ENCODE results near the gene ENO2.

The ENO2 gene

DNA sequence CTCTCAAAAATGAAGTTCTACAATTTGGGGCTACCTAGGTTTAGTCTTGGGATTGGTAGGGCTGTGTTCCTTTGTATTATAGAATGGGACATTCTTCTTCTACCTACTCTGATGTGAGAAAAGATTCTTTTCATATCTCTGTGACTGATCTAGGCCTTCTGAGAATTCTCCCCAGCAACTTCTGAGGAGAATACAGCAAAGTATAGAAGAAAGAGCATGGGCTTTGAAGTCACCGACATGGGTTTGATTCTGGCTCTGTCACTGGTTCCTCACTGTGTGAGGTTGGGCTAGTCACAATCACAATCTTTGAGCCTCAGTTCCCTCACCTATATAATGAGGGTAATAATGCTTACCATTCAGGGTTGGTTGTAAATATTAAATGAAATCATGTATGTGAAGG, 18.4 kb downstream of the ENO2 start:
- no peak for DNase-seq (ENCODE audit: low read depth)

DNA sequence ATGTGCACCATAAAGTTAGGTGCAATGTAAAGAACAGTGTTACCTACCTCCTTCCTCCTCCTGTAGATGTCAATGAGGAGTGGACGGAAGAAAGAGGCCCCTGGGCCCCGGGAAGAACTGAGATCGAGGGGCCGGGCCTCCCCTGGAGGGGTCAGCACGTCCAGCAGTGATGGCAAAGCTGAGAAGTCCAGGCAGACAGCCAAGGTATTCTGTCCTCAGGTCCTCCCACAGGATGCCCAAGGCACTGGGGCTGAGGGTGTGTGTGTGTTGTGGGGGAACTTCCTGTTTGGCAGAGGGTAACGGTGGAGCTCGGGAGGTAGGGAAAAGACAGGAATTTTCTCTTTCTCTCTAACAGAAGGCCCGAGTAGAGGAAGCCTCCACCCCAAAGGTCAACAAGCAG, 19.7 kb downstream of the ENO2 start:
- no peak for DNase-seq (ENCODE audit: low read depth)

- DNase-seq (ENCODE audit: low read depth), result no peak
These were observed 21.2 kb downstream of the ENO2 start for GRCh38 chr12:6935371-6936193.

DNA sequence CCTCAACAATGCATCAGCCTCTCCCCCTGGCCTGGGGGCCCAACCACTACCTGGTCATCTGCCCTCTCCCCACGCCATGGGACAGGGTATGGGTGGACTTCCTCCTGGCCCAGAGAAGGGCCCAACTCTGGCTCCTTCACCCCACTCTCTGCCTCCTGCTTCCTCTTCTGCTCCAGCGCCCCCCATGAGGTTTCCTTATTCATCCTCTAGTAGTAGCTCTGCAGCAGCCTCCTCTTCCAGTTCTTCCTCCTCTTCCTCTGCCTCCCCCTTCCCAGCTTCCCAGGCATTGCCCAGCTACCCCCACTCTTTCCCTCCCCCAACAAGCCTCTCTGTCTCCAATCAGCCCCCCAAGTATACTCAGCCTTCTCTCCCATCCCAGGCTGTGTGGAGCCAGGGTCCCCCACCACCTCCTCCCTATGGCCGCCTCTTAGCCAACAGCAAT, 21.8 kb downstream of the ENO2 start:
- DNase-seq (ENCODE audit: low read depth), result no peak

- no peak for DNase-seq (ENCODE audit: low read depth)
These were observed 22.5 kb downstream of the ENO2 start for GRCh38 chr12:6936636-6937480.

DNA sequence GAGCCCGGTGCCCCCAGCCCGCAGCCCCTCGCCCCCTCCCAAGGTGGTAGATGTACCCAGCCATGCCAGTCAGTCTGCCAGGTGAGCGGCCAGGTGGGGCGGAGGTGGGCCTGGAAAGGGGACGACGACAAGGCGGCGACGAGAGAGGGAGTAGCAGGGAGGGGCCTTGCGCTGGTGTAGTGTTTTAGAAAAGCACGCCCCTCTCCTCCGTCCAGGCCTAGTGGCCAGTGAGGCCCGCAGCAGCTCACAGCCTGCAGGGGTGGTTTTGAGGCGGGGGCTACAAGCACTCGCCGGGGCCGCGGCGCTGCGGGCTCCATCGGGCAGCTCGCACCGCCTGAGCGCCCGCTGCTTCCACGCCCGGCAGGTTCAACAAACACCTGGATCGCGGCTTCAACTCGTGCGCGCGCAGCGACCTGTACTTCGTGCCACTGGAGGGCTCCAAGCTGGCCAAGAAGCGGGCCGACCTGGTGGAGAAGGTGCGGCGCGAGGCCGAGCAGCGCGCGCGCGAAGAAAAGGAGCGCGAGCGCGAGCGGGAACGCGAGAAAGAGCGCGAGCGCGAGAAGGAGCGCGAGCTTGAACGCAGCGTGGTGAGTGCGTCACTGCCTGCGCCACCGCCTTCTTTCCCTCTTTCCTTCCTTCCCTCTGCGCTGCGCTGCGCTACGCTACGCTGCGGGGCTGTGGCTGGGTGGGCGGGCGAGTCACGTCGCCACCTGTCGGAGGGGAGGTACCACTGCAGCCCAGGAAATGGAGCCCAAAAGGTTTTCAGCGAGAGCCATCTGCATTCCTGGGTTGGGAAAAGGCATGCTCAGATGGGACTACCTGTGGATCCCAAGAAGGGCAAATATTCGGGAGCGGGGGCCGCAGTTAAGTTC, 23.3 kb downstream of the ENO2 start:
- no peak for DNase-seq (ENCODE audit: low read depth)

DNA sequence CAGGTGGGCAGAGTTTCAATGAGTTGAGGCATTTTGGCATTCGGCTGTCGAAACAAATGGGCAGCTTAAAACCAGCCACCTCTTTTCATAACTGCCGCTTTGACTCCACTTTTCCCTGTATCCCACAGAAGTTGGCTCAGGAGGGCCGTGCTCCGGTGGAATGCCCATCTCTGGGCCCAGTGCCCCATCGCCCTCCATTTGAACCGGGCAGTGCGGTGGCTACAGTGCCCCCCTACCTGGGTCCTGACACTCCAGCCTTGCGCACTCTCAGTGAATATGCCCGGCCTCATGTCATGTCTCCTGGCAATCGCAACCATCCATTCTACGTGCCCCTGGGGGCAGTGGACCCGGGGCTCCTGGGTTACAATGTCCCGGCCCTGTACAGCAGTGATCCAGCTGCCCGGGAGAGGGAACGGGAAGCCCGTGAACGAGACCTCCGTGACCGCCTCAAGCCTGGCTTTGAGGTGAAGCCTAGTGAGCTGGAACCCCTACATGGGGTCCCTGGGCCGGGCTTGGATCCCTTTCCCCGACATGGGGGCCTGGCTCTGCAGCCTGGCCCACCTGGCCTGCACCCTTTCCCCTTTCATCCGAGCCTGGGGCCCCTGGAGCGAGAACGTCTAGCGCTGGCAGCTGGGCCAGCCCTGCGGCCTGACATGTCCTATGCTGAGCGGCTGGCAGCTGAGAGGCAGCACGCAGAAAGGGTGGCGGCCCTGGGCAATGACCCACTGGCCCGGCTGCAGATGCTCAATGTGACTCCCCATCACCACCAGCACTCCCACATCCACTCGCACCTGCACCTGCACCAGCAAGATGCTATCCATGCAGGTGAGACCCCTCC, 24.2 kb downstream of the ENO2 start:
- no peak for DNase-seq (ENCODE audit: low read depth)

GRCh38 chr12:6939191-6939540, 24.8 kb downstream of the ENO2 start:
- DNase-seq (ENCODE audit: low read depth), result no peak

- DNase-seq (ENCODE audit: low read depth), result no peak
These were observed 26.9 kb downstream of the ENO2 start for GRCh38 chr12:6941267-6941666.

DNA sequence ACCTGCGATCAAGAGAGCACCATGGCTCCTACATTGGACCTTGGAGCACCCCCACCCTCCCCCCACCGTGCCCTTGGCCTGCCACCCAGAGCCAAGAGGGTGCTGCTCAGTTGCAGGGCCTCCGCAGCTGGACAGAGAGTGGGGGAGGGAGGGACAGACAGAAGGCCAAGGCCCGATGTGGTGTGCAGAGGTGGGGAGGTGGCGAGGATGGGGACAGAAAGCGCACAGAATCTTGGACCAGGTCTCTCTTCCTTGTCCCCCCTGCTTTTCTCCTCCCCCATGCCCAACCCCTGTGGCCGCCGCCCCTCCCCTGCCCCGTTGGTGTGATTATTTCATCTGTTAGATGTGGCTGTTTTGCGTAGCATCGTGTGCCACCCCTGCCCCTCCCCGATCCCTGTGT, 27.4 kb downstream of the ENO2 start:
- no peak for DNase-seq (ENCODE audit: low read depth)

- no peak for DNase-seq (ENCODE audit: low read depth)
These were observed 27.9 kb downstream of the ENO2 start for GRCh38 chr12:6942331-6942665.

- DNase-seq (ENCODE audit: low read depth), result no peak
These were observed 29.0 kb downstream of the ENO2 start for GRCh38 chr12:6943389-6943721.

GRCh38 chr12:6943722-6944380, 29.5 kb downstream of the ENO2 start, which contains the start of the genes C12orf57 and RNU7-1:
Gene C12orf57 (plus strand): TSS chr12:6944022. CDS start chr12:6944122, 100 bp downstream.
Gene RNU7-1 (plus strand): TSS chr12:6943816.
- no peak for DNase-seq (ENCODE audit: low read depth)

GRCh38 chr12:6944381-6945186, 30.2 kb downstream of the ENO2 start:
- DNase-seq (ENCODE audit: low read depth), result peak; percentile 77

DNA sequence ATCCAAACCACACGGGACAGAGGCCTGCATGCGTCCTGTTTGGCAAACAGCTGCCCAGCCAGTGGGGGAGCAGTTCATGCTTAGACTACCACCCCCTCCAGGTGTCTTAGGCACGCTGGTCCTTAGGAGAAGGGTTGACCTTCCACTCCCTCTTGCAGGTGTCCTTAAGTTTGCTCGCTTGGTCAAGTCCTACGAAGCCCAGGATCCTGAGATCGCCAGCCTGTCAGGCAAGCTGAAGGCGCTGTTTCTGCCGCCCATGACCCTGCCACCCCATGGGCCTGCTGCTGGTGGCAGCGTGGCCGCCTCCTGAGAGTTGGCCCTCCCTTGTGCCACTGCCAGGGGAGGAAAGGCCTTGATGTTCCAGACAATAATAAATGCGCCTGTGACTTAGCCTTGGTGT, 31.2 kb downstream of the ENO2 start:
- no peak for DNase-seq (ENCODE audit: low read depth)

GRCh38 chr12:6946033-6946919, 31.9 kb downstream of the ENO2 start:
- no peak for DNase-seq (ENCODE audit: low read depth)

GRCh38 chr12:6946920-6947374, 32.6 kb downstream of the ENO2 start:
- DNase-seq (ENCODE audit: low read depth), result no peak

DNA sequence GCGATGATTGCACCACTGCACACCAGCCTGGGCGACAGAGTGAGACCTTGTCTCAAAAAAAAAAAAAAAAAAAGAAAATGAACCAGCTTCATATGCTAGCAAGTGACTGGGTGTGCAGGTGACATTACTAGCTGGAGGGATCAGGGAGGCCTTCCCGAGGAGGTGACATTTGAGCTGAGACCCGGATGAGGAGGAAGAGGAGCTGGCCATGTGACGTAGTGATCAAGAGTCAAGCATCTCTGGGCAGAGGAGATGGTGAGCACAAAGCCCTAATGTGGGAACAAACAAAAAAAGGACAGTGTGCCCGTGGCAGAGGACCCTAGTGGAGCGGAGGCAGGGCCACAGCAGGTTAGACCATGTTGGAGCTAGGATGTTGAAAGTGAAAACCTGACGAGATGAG, 33.2 kb downstream of the ENO2 start:
- DNase-seq (ENCODE audit: low read depth), result no peak

All from HS-27A (cell line).